22Rv1 (cell line): ENCODE data around the gene PBX3.

Source experiments
- H3K27ac ChIP-seq: fragments of 450-650 bp; 2 replicates; pipeline ENCODE4 v1.5.1; 2017
- ZFX ChIP-seq: fragments of 450-650 bp; IDR thresholded peaks from 2 replicates; pipeline ENCODE4 v1.6.1; 2017; ENCODE audit warnings: antibody characterized with exemption, borderline replicate concordance
- TF ChIP-seq, protein P1 (sequence below): fragments of 450-650 bp; IDR thresholded peaks from 2 replicates; pipeline ENCODE4 v1.5.1; 2017; ENCODE audit warnings: mild to moderate bottlenecking

Gene PBX3

DNA sequence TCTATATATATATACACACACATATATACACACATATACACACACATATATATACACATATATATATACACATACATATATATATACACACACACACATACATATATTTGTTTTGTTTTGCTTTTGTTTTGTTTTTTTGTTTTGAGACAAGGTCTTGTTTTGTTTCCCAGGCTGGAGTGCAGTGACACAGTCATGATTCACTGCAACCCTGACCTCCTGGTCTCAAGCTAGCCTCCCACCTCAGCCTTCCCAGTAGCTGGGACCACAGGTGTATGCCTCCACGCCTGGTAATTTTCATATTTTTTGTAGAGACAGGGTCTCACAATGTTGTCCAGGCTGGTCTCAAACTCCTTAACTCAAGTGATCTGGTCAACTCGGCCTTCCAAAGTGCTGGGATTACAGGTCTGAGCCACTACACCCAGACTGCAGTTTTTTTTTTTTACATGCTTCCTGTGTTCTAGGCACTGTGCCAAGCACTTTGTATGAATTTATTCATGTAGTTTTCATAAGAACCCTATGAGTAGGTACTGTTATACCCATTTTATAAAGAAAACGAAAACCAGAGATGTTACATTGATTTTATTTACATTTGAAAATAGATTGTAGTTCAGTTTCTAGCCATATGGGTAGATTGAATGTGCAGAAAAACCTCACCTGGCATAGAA, 120.7 kb downstream of the PBX3 start:
- H3K27ac ChIP-seq, result no peak overlapping the region
- TF ChIP-seq, protein P1, sequence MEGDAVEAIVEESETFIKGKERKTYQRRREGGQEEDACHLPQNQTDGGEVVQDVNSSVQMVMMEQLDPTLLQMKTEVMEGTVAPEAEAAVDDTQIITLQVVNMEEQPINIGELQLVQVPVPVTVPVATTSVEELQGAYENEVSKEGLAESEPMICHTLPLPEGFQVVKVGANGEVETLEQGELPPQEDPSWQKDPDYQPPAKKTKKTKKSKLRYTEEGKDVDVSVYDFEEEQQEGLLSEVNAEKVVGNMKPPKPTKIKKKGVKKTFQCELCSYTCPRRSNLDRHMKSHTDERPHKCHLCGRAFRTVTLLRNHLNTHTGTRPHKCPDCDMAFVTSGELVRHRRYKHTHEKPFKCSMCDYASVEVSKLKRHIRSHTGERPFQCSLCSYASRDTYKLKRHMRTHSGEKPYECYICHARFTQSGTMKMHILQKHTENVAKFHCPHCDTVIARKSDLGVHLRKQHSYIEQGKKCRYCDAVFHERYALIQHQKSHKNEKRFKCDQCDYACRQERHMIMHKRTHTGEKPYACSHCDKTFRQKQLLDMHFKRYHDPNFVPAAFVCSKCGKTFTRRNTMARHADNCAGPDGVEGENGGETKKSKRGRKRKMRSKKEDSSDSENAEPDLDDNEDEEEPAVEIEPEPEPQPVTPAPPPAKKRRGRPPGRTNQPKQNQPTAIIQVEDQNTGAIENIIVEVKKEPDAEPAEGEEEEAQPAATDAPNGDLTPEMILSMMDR, result no peak
- TF ChIP-seq ZFX, result no peak

DNA sequence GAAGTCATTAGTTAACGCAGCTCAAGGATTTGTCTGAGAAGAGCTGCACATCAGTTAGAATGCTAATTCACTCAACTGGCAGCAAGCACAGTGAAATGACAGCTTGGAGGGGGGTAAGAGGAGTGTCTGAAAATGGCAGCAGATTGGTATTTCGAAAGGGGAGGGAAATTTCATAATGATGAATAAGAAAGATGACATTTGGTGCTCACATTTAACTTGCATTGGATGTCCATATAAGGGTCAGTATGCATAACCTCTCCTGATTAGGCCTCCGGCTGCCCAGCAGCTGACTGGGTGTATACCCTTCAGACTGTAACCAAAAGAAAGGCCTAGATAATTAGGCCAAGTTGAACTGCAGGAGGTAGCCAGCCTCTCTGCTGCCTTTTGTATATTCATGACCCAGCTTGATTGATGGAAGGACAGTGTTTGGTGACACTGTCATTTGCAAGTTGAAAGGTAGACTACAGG, 131.0 kb downstream of the PBX3 start:
- no peak for TF ChIP-seq ZFX
- no peak overlapping the region for H3K27ac ChIP-seq

DNA sequence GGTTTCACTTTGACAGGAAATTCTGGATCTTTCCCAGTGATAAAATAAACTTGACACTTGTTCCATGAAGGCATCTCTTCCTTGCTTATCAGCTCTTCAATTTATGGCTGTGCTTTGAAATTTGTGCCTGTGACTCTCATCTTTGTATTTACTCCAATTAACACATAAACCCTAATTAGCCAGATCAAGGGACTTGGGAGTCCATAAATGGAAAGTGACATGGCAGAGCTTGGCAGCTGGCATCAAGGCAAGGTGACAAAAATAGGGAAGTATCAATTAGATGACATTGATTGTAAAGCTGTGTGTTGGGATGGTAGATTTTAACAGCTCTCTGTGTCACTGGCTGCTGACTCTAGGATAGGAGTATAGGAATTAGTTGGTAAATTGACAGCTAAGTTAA, 133.9 kb downstream of the PBX3 start:
- TF ChIP-seq, protein P1, result no peak
- no peak for TF ChIP-seq ZFX
- H3K27ac ChIP-seq, result no peak overlapping the region

DNA sequence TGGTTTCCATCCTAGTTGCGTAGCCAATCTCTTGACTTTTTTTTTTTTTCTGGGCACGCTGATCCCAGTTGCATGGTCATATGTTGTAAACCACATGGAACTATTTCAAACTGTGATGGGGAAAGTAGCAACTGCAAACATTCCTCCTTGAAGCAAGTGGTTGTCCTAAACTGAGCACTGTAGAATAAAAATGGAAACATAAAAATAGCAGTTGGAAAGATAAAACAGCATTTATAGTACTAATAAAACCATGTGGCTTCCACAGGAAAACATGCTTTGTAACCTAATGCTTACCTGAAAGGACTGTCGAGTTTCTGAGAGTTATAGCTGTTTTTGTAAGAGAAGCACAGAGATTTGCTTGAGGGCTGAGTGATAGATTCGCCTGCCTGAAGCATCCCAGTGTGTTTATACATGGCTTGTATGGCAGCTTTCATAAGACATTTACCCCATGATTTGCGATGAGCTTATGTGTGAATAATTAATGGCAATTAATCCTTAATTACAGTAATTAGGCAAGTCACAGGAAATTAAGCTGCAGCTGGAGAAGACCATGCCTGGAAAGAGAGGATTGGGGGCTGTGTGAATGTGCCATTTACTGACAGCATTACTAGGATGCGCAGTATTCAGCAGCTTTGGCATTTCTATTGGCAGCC, 136.5 kb downstream of the PBX3 start:
- H3K27ac ChIP-seq, result no peak overlapping the region
- TF ChIP-seq ZFX, result no peak
- TF ChIP-seq, protein P1, result no peak

DNA sequence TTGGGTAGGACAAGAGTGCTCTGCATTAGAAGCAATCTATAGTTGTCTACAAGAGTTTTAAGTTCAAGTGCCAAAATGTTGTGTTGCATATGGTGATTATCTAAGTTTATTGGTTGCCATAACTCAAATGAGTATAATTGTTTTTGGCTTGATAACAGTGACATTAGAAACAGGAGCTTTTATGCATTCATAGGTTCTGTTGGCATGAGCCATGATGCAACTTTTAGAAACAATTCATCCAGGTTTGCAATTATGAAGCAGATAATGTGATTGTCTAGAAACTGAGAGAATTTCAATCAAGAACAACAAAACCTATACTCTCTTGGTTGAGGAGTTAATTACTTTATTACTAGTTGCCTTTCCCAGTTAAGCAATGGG, 137.0 kb downstream of the PBX3 start:
- no peak overlapping the region for H3K27ac ChIP-seq
- TF ChIP-seq, protein P1, result no peak
- no peak for TF ChIP-seq ZFX

DNA sequence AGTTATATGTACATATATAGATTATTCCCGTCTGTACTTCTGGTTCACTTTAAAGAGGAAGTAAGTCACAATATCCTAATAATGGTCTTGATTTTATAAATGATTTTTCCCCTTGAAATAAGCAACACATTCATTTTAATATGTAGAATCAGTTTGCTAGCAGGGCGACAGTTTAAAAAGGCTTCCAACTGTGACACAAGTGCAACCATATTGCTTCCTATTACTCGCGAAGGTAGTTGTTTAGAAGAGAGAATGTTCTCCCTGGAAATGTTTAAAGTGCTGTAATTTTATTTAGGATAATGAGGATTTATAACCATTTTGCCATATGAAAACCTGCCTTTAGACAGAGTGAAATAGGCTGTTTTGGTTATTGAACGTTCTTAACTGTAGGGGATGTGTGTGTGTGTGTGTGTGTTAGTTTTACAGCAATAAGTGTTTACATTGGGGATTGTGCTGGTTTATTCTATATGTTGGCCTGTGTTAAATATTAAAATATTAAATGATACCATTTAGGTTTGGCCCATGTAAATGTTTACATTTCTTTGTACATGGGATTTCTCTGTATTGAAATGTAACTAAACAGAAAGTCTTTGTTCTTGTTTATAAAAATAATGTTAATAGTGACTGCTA, 138.3 kb downstream of the PBX3 start:
- H3K27ac ChIP-seq, result no peak overlapping the region
- TF ChIP-seq, protein P1, result no peak
- no peak for TF ChIP-seq ZFX

DNA sequence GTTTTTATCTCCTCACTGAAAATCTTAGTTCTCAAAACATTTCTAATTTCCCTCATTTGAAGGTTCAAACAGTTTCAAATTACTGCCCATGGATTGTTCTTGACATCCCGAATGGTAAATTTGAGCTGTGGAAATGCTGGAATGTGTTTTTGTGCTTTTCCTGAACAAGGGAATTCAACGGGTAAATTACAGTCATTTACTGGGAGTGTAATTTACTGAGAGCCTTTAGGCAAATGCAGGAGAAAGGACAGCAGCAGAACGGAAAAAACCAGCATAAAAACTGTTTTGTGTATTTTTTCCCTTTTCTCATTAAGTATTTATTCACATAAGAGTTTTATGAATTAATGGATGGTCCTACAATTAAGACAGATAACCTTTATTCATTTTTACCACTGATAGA, 139.2 kb downstream of the PBX3 start:
- TF ChIP-seq ZFX, result no peak
- TF ChIP-seq, protein P1, result no peak
- H3K27ac ChIP-seq, result no peak overlapping the region

DNA sequence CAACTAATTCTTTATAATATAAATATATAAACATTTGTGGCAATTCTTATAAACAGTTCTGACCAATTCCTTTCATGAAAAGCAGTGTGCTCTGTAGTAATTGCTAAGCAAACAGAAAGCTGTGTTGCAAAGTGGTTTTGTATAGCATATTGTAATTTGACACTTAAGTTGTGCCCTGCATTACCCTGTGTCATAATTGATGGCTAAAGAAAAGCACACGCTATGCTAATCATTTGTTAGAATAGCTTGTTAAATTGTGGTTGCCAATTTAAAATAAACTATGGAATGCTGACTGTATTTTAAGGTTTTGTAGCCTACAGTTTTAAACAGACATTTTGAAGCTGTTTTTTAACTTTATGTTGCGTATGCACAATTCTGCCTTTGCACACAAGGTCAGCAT, 140.0 kb downstream of the PBX3 start:
- no peak overlapping the region for H3K27ac ChIP-seq
- TF ChIP-seq, protein P1, result no peak
- no peak for TF ChIP-seq ZFX
